DND-41 (cell line): ENCODE measurements around the gene KIF11.

Source experiments
- ATAC-seq: fragments of 200-7000 bp; cut with Tn5 transposase; 3 replicates; pipeline ENCODE4 v1.9.1; 2021; ENCODE audit warnings: low read depth; ENCODE audit not compliant: insufficient read depth
- DNase-seq: peaks from one replicate; pipeline ENCODE4 v3.0.0-alpha.2; 2020
- H2AFZ ChIP-seq: 2 replicates; pipeline ENCODE4 v1.6.0; 2012; ENCODE audit warnings: low read depth, low read length
- H3K27ac ChIP-seq: 2 replicates; pipeline ENCODE4 v1.5.1; 2012; ENCODE audit warnings: low read length, inconsistent platforms
- H3K27me3 ChIP-seq: fragments of 200-600 bp; sonication (generic); 2 replicates; pipeline ENCODE4 v1.6.0; 2012; ENCODE audit warnings: low read length, mild to moderate bottlenecking, inconsistent platforms; ENCODE audit not compliant: insufficient read depth, poor library complexity
- H3K36me3 ChIP-seq: 2 replicates; pipeline ENCODE4 v1.5.1; 2012; ENCODE audit warnings: low read length, inconsistent platforms; ENCODE audit not compliant: insufficient read depth
- H3K4me1 ChIP-seq: 2 replicates; pipeline ENCODE4 v1.5.1; 2012; ENCODE audit warnings: mild to moderate bottlenecking, low read length; ENCODE audit not compliant: insufficient read depth
- H3K4me2 ChIP-seq: 2 replicates; pipeline ENCODE4 v1.6.0; 2012; ENCODE audit warnings: mild to moderate bottlenecking, moderate library complexity, low read length, inconsistent platforms; ENCODE audit not compliant: insufficient read depth
- H3K4me3 ChIP-seq, 2 experiments: fragments of 200-600 bp in 1 of 2; shearing (Covaris generic) in 1 of 2; 2 replicates each; pipeline ENCODE4 v1.5.1; 2012 to 2016; ENCODE audit warnings: inconsistent platforms in 2 of 2, low read length in 2 of 2, mild to moderate bottlenecking in 2 of 2, low read depth in 1 of 2, moderate library complexity in 1 of 2
- H3K79me2 ChIP-seq: 2 replicates; pipeline ENCODE4 v1.6.0; 2012; ENCODE audit warnings: low read length, inconsistent platforms; ENCODE audit not compliant: insufficient read depth
- H3K9ac ChIP-seq: 2 replicates; pipeline ENCODE4 v1.6.0; 2012; ENCODE audit warnings: low read depth, mild to moderate bottlenecking, inconsistent platforms, low read length, moderate library complexity
- H3K9me3 ChIP-seq: 2 replicates; pipeline ENCODE4 v1.5.1; 2012; ENCODE audit warnings: low read length, moderate library complexity, mild to moderate bottlenecking, inconsistent platforms; ENCODE audit not compliant: insufficient read depth, severe bottlenecking
- H4K20me1 ChIP-seq: 2 replicates; pipeline ENCODE4 v1.6.0; 2012; ENCODE audit warnings: low read length; ENCODE audit not compliant: insufficient read depth
- EZH2 ChIP-seq: IDR thresholded peaks from 3 replicates; pipeline ENCODE4 v1.6.1; 2012; ENCODE audit warnings: borderline replicate concordance, low read depth, mild to moderate bottlenecking, moderate library complexity, low read length, inconsistent platforms; ENCODE audit not compliant: severe bottlenecking
- TF ChIP-seq, protein P1 (sequence below): IDR thresholded peaks from 2 replicates; pipeline ENCODE4 v1.5.1; 2012; ENCODE audit warnings: borderline replicate concordance, low read length, moderate library complexity, mild to moderate bottlenecking; ENCODE audit not compliant: poor library complexity, severe bottlenecking; ENCODE audit errors: extremely low read depth

Gene KIF11

DNA sequence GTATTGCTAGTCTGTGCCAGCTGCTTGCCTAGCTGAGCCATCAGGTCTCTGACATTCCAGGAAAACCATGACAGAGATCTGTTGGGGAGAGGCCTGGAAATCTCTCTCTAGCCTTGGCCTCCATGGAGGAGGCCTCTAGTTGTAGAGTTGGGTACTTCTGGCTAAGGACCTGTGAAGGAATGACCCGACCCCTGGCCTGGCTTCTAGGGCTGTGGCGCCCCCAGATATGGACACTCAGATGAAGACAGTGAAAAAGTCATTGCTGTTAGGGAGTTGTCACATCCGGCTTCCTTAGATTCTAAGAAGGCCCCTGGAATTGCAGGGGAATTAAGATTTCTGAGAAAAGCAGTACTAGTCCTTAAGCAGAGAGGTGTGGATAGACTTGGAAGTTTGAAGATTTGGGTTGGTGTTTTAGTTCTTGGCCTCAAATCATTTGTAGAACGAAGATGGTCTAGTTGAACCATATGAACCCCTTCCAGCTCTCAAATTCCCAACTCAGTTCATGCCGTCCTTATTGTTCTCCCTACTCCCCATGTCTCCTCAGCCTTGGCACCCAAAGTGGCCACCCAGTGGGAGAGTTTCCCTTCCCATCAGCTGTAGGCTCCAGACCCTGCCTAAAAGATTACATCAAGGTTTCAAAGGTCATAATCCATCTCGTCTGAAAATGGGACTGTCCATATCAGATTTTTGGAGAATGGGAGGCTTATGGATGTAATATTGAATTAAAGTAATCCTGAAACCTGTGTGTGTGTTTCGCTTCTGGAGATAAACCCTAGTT is 103.9 kb downstream of the KIF11 start:
- Histone ChIP-seq H3K36me3 (no peaks in the 10 kb centered on the region), H3K27me3 (no peaks in the 10 kb centered on the region), H4K20me1 (no peaks in the 10 kb centered on the region), H3K9me3 (no peaks in the 10 kb centered on the region), H2AFZ (no peak overlapping the region), H3K4me2 (no peak overlapping the region), H3K9ac (no peak overlapping the region), H3K4me1 (peaks cover 40% of the 10 kb centered on the region), H3K79me2 (peaks cover 12% of the 10 kb centered on the region; the same call in 1 of the 2 replicates), H3K27ac (no peak overlapping the region), H3K4me3 (no peak overlapping the region)
- ATAC-seq (no peak), DNase-seq (no peak)
- no peak for TF ChIP-seq EZH2
- TF ChIP-seq, protein P1, sequence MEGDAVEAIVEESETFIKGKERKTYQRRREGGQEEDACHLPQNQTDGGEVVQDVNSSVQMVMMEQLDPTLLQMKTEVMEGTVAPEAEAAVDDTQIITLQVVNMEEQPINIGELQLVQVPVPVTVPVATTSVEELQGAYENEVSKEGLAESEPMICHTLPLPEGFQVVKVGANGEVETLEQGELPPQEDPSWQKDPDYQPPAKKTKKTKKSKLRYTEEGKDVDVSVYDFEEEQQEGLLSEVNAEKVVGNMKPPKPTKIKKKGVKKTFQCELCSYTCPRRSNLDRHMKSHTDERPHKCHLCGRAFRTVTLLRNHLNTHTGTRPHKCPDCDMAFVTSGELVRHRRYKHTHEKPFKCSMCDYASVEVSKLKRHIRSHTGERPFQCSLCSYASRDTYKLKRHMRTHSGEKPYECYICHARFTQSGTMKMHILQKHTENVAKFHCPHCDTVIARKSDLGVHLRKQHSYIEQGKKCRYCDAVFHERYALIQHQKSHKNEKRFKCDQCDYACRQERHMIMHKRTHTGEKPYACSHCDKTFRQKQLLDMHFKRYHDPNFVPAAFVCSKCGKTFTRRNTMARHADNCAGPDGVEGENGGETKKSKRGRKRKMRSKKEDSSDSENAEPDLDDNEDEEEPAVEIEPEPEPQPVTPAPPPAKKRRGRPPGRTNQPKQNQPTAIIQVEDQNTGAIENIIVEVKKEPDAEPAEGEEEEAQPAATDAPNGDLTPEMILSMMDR, result no peak

DNA sequence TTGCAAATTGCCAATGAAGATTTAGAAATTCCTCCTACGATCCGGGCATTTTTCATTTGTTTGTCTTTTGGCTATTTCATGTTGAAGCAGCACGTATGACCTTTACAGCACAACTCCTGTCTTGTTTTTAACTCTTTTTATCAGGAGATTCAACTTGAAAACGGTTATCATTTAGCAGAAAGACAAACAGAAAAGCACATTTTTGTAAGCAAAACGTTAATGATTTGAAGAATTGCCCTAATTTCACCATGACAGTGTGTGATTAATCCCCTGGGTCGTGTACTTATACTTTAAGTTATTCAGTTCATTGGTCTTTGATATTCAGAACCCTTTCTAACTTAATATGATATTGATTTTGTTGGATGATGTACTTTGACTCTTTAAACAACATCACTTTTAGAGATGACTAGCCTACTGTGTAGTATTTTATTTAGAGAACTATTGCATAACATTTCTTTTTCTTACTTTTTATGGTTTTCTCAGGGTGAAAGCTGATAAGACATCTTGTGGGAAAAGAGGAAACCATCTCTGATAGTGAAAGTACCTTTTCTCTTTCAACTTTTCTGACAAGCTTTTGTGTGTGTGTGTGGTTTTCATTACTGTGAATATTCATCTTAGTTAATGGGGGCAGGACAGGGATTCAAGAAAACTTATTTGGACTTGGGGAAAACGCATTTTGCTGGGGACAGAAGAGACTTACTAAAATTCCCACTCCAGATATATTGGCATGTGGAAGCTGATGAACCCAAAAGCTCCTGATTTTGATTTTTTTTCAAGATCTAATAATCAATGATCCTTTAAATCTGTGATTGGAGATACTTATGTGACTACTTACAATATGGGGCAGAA is 105.0 kb downstream of the KIF11 start:
- Histone ChIP-seq H3K27ac (no peak overlapping the region), H3K4me1 (peaks cover 50% of the 10 kb centered on the region), H3K9me3 (no peaks in the 10 kb centered on the region), H3K27me3 (no peaks in the 10 kb centered on the region), H3K79me2 (peaks cover 12% of the 10 kb centered on the region; the same call in 1 of the 2 replicates), H3K4me2 (no peak overlapping the region), H4K20me1 (no peaks in the 10 kb centered on the region), H2AFZ (no peak overlapping the region), H3K36me3 (no peaks in the 10 kb centered on the region), H3K4me3 (no peak overlapping the region), H3K9ac (no peak overlapping the region)
- DNase-seq (no peak), ATAC-seq (0 out of 3 replicates have a peak, but pooled peaks have one; percentile 20)
- TF ChIP-seq, protein P1, result no peak
- TF ChIP-seq EZH2, result no peak

DNA sequence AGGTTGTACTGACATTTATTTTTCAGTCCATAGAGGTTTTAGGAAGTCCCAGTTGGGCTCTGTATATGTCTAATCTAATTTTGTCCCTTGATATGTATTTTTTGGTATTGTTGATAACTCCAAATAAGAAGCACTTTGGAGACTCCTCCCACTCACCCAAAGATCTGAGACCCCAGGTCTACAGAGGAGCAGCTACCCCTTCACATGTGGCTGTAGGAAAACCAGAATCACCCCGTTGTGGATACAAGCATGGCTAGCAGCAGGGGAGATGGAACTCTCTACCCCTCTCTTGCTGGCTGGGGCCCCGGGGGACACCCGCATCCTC is 106.2 kb downstream of the KIF11 start:
- TF ChIP-seq, protein P1, result no peak
- no peak for TF ChIP-seq EZH2
- no peak for ATAC-seq
- H3K9me3 ChIP-seq, result no peaks in the 10 kb centered on the region

More for the DNA sequence above, 106.2 kb downstream of the KIF11 start:
- Histone ChIP-seq H3K4me3 (peak overlapping the region; percentile 61 to 69), H4K20me1 (no peaks in the 10 kb centered on the region), H3K27ac (peak overlapping the region; percentile 94), H2AFZ (peak overlapping the region; percentile 84), H3K36me3 (no peaks in the 10 kb centered on the region), H3K4me2 (peak overlapping the region; percentile 87), H3K4me1 (peaks cover 53% of the 10 kb centered on the region), H3K9ac (peak overlapping the region; percentile 81), H3K27me3 (no peaks in the 10 kb centered on the region), H3K79me2 (peaks cover 12% of the 10 kb centered on the region; the same call in 1 of the 2 replicates)
- no peak for DNase-seq
